Fibroblast of mammary gland (primary cell): Measurements from ENCODE around the gene TBC1D10A.

ENCODE experiments used
- DNase-seq: peaks from one replicate; pipeline ENCODE4 v3.0.0-alpha.2; 2010; ENCODE audit warnings: low read depth
- H3K4me3 ChIP-seq: 2 replicates; pipeline ENCODE4 v1.5.1; 2011; ENCODE audit warnings: low read depth, mild to moderate bottlenecking, low read length, moderate library complexity; ENCODE audit not compliant: control insufficient read depth
- TF ChIP-seq, protein P1 (sequence below): conservative IDR thresholded peaks from 2 replicates; pipeline ENCODE4 v1.5.1; 2011; ENCODE audit warnings: low read depth, low read length, inconsistent platforms; ENCODE audit not compliant: control insufficient read depth, insufficient read depth

Gene TBC1D10A

DNA sequence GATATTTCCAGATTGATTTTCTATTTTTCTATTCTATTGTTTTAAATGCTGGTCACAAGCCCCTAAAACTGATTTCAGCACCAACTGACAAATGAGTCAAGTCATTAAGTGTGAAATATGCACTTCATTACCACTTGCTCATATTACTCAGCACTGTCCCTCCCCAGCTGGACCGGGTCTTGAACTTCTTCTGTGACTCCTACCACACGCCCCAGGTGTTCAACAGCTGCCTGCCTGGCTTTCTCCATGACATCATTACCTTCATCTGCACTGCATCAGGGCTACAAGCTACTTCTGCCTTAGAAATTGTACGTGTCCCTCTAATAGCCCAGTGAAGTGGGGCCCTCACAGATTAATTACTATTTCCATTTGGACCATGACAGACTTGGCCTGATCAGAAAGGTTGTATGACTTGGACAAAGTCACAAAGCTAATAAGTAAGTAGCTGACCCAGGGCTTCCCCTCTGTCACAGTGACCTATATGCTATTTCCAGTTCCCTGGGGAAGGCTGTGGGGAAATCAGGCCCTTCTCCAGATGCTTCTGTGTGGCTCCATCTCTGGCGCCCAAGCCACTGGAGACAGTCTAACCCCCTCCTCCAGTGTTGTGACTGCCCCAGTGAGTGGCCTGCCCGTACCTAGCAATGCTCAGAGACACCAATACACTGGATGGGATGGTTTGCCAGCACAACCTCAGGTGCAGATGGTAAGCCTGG lies 18.1 kb downstream of the TBC1D10A start:
- peak; percentile 79 for DNase-seq
- TF ChIP-seq, protein P1, sequence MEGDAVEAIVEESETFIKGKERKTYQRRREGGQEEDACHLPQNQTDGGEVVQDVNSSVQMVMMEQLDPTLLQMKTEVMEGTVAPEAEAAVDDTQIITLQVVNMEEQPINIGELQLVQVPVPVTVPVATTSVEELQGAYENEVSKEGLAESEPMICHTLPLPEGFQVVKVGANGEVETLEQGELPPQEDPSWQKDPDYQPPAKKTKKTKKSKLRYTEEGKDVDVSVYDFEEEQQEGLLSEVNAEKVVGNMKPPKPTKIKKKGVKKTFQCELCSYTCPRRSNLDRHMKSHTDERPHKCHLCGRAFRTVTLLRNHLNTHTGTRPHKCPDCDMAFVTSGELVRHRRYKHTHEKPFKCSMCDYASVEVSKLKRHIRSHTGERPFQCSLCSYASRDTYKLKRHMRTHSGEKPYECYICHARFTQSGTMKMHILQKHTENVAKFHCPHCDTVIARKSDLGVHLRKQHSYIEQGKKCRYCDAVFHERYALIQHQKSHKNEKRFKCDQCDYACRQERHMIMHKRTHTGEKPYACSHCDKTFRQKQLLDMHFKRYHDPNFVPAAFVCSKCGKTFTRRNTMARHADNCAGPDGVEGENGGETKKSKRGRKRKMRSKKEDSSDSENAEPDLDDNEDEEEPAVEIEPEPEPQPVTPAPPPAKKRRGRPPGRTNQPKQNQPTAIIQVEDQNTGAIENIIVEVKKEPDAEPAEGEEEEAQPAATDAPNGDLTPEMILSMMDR: no peak
- H3K4me3 ChIP-seq: no peak overlapping the region

DNA sequence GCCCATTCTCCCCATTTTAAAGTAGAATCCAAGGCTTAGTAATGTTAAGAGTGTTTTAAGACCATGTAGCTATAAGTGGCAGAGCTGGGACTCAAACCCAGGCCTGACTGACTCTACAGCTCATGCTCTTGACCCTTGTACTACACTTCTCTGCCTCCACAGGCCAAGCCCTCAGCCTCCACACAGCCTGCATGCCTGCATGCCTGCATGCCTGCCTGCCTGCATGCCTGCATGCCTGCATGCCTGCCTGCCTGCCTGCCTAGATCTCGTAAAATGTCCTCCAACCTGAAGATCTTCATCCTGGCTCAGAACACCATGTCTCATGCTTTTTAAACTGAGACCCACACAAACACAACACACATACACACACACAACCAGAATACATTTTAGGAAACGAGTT lies 18.6 kb downstream of the TBC1D10A start:
- TF ChIP-seq, protein P1: no peak
- no peak for DNase-seq
- H3K4me3 ChIP-seq: no peak overlapping the region

DNA sequence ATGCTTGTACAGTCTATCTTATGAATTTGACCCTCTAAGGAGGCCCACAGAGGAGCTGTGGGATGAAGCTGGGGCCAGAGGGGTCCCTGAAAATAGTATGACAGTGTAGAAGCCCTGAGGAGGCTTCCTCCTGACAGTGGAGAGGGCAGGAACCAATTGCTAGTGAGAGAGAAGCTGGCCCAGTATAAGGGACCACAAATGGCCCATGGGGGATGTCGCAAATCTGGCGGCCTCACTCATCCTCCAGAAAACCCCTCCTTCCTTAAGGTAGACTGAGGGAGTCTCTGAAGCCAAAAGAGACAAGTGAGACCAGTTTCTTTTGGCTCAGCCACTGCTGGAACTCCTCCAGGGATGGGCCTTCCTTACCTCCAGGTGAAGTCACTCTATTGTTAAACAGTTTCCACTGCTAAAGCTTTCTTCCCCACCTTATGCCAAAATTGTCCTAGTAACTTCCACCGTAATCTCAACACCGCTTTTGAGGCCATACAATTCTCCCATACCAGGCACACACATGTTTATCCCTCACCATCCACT lies 19.6 kb downstream of the TBC1D10A start:
- H3K4me3 ChIP-seq: no peak overlapping the region
- DNase-seq: no peak
- TF ChIP-seq, protein P1: no peak

- no peak overlapping the region for H3K4me3 ChIP-seq
- DNase-seq: no peak
- TF ChIP-seq, protein P1: no peak
These were observed 20.1 kb downstream of the TBC1D10A start for GRCh38 chr22:30306627-30307011.

DNA sequence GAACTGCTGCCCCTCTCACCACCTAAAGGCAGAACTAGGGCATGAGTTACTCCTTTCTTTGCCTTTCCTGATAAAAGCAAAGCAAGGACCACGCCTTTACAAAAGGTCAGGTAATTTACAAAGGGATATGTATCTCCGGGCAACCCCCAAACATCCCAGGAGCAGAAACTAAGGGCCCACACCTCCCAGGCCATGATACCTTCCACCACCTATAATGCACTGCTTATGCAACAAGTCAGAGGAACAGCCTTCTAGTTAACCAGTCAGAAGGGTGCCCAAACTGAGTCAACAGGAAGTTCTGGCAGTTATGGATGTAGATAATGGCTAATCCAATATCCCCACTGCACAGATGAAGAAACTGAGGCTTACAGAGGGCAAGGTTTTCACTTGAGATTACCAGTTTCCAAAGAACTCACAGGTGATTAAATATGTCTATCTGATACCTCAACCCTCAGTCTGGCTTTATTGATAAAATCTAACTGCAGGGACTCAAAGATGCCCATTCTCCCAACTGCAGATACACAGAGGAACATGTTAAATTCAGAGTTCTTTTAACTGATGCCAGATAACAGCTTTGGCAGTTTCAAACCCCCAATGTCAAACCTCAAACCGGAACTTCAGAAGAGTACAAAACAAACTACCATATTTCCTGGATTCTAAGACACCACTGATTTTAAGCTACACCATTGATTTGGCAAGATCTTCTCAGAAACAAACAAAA lies 20.7 kb downstream of the TBC1D10A start:
- TF ChIP-seq, protein P1: no peak
- DNase-seq: no peak
- H3K4me3 ChIP-seq: no peak overlapping the region

- TF ChIP-seq, protein P1: no peak
- peak; percentile 42 for DNase-seq
- H3K4me3 ChIP-seq: no peak overlapping the region
These were observed 21.2 kb downstream of the TBC1D10A start for GRCh38 chr22:30305519-30305905.
